ENCODE measurements around the gene SLC39A1.
A peak's percentile ranks its signal among the peaks of the same experiment; 100 is the strongest.

The SLC39A1 gene

DNA sequence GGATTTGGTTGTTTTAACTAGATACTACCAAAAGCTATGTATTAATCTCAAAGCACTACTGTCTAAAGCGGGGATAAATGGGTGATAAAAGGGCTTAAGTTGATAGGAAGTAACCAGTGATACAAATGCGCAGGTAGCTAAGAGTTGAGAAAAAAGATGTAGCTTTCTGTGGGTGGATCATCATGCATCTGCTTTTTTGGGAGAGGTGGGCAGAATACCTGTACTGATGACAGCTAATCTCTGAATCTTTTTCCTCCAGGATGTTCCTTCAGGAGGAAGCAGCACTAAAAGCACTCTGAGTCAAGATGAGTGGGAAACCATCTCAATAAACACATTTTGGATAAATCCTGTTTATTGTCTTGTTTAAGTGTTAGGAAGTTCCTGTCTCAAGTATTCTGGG, 28.5 kb upstream of the SLC39A1 start:
- DNase-seq (ENCODE audit: low read depth), result no peak
- peak overlapping the region; percentile 84 for H3K4me3 ChIP-seq (replicated peaks; ENCODE audit: low read depth, low read length)
- TF ChIP-seq, protein P1, sequence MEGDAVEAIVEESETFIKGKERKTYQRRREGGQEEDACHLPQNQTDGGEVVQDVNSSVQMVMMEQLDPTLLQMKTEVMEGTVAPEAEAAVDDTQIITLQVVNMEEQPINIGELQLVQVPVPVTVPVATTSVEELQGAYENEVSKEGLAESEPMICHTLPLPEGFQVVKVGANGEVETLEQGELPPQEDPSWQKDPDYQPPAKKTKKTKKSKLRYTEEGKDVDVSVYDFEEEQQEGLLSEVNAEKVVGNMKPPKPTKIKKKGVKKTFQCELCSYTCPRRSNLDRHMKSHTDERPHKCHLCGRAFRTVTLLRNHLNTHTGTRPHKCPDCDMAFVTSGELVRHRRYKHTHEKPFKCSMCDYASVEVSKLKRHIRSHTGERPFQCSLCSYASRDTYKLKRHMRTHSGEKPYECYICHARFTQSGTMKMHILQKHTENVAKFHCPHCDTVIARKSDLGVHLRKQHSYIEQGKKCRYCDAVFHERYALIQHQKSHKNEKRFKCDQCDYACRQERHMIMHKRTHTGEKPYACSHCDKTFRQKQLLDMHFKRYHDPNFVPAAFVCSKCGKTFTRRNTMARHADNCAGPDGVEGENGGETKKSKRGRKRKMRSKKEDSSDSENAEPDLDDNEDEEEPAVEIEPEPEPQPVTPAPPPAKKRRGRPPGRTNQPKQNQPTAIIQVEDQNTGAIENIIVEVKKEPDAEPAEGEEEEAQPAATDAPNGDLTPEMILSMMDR (IDR thresholded peaks at IDR 0.05; ENCODE audit: low read length, missing control alignments), result no peak

DNA sequence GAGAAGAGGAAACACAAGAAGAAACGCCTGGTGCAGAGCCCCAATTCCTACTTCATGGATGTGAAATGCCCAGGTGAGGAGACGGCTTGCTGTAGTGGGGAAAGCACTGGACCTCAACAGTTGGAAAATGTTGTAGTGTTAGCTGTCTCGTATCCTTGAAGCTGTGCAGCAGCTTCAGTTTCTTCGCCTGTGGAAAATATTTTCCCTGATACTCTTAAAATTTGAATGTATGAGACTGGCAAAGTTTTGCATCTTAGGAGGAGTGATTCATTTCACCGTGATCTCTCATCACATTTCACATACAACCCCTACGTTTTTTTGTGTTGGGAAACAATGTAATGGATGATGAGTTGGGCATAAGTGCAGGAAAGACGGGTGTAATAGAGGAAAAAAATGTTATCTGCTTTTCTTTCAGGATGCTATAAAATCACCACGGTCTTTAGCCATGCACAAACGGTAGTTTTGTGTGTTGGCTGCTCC, 27.9 kb upstream of the SLC39A1 start:
- TF ChIP-seq, protein P1 (IDR thresholded peaks at IDR 0.05; ENCODE audit: low read length, missing control alignments), result no peak
- peak overlapping the region; percentile 84 for H3K4me3 ChIP-seq (replicated peaks; ENCODE audit: low read depth, low read length)
- no peak for DNase-seq (ENCODE audit: low read depth)

DNA sequence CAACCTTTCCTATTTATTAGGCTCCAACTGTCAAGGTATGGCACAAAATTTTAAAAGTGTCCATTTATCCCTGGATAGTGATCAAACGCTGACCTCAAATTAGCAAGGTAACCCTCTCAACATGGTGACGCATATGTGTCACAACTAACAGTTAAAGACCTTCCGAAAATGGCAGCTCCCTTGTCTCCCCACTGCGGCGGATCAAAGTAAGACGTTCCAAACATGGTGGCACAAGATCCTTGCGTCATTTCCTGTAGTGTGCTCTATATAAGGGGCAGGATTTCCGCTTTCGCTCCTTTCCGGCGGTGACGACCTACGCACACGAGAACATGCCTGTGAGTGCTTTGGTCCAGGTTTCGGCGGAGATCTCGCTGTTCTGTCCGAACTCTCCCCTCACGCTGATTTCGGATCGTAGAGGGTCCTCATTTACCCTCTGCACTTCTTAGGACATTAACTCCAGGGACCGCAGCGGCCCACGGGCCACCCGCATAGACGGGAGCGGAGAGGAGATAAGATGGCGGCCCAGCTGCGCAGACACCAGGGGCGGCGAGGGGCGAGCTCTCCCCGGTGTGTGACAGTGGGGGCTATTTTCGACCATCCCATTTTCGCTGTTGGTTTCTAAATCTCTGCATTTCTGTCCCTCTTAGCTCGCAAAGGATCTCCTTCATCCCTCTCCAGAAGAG, 27.3 kb upstream of the SLC39A1 start, which contains the start of gene RPS27:
Gene RPS27 (plus strand): TSS at position 295 of the 683 bp plus-strand sequence. CDS start 35 bp downstream, at position 330.
- TF ChIP-seq, protein P1 (IDR thresholded peaks at IDR 0.05; ENCODE audit: low read length, missing control alignments), result no peak
- peak within 1 kb of the TSS; percentile 84 for H3K4me3 ChIP-seq (replicated peaks; ENCODE audit: low read depth, low read length)
- DNase-seq (ENCODE audit: low read depth), result peak; percentile 99

DNA sequence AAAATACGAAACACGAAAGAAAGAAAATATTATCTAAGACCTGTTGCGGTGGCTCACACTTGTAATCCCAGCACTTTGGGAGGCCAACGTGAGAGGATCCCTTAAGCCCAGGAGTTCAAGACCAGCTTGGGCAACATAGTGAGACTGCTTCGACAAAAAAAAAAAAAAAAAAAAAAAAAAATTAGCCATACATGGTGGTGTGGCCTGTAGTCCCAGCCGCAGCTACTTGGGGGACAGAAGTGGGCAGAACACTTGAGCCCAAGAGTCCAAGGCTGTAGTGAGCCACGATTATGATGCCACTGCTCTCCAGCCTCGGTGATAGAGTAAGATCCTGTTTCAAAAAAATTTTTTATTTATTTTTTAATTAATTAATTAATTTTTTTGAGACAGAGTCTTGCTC, 24.3 kb upstream of the SLC39A1 start:
- DNase-seq (ENCODE audit: low read depth), result no peak
- TF ChIP-seq, protein P1 (IDR thresholded peaks at IDR 0.05; ENCODE audit: low read length, missing control alignments), result no peak

DNA sequence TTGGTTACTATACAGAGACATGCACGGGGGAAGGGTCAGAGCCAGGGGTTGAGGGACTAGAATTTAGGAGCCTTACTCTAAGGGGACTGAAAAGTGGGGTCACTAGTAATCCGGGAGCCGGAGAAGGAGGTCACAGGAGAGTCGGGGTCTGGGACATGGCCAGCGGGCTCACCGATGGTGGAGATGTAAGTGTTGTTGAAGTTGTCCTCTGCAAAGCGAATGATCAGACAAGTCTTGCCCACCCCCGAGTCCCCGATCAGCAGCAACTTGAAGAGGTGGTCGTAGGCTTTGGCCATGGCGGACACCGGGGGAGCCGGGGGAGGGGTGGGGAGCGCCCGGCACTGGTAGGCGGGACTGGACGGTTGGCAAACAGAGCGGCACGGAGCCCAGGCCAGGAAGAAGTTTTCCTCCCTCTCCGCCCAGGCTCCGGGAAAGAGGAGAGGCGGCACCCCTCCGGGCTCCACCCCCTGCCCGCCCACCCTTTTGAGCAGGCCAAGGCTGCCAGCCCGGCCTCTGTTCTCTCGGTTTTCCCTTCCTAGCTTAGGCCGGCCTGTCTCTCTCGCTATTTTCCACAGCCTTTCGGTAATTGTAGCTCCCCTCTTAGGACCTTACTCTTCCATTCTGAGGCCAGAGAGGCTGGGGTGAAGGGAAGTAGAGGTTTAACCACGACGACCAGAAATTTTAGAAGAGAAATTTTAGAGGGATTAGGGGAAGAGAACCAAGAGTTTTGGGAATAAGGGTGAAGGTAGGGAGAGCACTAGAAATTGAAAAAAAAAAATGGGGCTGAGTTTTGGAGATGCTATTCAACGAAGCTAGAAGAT, 22.8 kb upstream of the SLC39A1 start, which contains the start of gene RAB13:
Gene RAB13 (minus strand): TSS at position 399 of the 821 bp plus-strand sequence. CDS start 103 bp downstream, at position 296.
- TF ChIP-seq, protein P1 (IDR thresholded peaks at IDR 0.05; ENCODE audit: low read length, missing control alignments), result no peak
- DNase-seq (ENCODE audit: low read depth), result peak; percentile 86
- peak within 1 kb of the TSS; percentile 70 for H3K4me3 ChIP-seq (replicated peaks; ENCODE audit: low read depth, low read length)

More for the DNA sequence above, 24.3 kb upstream of the SLC39A1 start:
- no peak overlapping the region for H3K4me3 ChIP-seq (replicated peaks; ENCODE audit: low read depth, low read length)

DNA sequence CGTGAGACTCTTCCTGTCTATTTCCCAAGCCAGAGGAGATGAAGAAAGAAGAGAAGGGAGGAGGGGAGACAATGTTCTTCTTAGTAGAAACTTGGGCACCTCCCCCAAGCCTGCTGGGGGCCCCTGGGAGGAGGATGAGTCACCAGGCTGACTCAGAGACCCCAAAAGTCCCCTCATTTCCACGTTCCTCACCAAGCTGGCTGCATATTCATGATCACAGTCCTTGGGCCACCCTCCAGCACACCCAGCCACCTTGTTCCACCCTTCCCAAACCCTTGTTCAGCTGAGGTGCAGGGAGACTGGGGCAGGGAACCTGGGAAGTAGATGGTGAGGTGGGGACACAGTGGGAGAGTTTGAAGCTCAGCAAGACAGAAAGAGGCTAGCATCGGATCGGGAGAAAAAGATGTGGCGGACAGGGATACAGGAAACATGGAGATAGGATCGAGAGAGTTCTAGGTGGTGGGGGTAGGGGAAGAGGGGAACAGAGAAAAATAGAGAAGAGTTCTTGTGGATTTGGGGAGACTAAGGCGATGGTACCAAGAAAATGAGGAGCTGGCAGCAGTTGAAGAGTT, 22.1 kb upstream of the SLC39A1 start:
- TF ChIP-seq, protein P1 (IDR thresholded peaks at IDR 0.05; ENCODE audit: low read length, missing control alignments), result no peak
- peak overlapping the region; percentile 70 for H3K4me3 ChIP-seq (replicated peaks; ENCODE audit: low read depth, low read length)
- DNase-seq (ENCODE audit: low read depth), result peak; percentile 84

Measured in fibroblast of pulmonary artery (primary cell).